Right renal pelvis (tissue), 4 donors: ENCODE data around the gene GSTP1. TPM values are rescaled to one million over a fixed set of nuclear protein-coding genes. Genes with fewer than 3 reads are reported as not detected.
A peak's percentile ranks its signal among the peaks of the same experiment; 100 is the strongest.
"Not testable (repeated sequence)": the region's sequence is repeated elsewhere in the genome, so short reads cannot be mapped to it uniquely, and the experiment has no call there.

Experiments
- DNase-seq, 4 donors: peaks; one replicate each; pipeline ENCODE4 v3.0.0-alpha.2; 2013; ENCODE audit warnings: low read depth in 4 of 4, low spot score in 3 of 4, missing footprints in 1 of 4
- polyA plus RNA-seq, 4 donors: library from polyadenylated mRNA; unstranded; fragments of 120-200 nt; gene quantifications; one replicate each; pipeline ENCODE4 v1.2.1, GENCODE V29; 2013; ENCODE audit not compliant: insufficient read length in 4 of 4

Gene GSTP1
- 1,000 to 10,000 TPM in 1 of 4 donors, 100 to 1,000 TPM in 3; 756 to 1,003 (median 789) TPM for polyA plus RNA-seq

- DNase-seq = peak; percentile 83 to 91 (median 86)
These were observed at the start of gene GSTP1 for GRCh38 chr11:67583247-67584204. Gene GSTP1, plus strand, starts transcription at chr11:67583812. Its CDS starts 32 bp downstream, at chr11:67583844.

- DNase-seq = no peak
These were observed 49.4 kb upstream of the GSTP1 start for GRCh38 chr11:67534070-67534679.

GRCh38 chr11:67535561-67535960, 48.1 kb upstream of the GSTP1 start:
- DNase-seq = no peak

GRCh38 chr11:67538306-67538705, 45.3 kb upstream of the GSTP1 start:
- DNase-seq = no peak

- no peak for DNase-seq
These were observed 44.6 kb upstream of the GSTP1 start for GRCh38 chr11:67538823-67539505.

- DNase-seq = no peak
These were observed 44.1 kb upstream of the GSTP1 start for GRCh38 chr11:67539550-67539949.

GRCh38 chr11:67541198-67541597, 42.4 kb upstream of the GSTP1 start:
- DNase-seq = no peak

- DNase-seq = no peak
These were observed 41.4 kb upstream of the GSTP1 start for GRCh38 chr11:67542169-67542568.

- no peak for DNase-seq
These were observed 40.6 kb upstream of the GSTP1 start for GRCh38 chr11:67542971-67543370.

GRCh38 chr11:67543585-67543984, 40.0 kb upstream of the GSTP1 start:
- no peak for DNase-seq

- peak in 1 of 4 donors; percentile 15 for DNase-seq
These were observed 38.9 kb upstream of the GSTP1 start for GRCh38 chr11:67544616-67545242.

GRCh38 chr11:67545280-67545679, 38.3 kb upstream of the GSTP1 start:
- DNase-seq = peak in 1 of 4 donors; percentile 12

- not testable (repeated sequence) for DNase-seq
These were observed 35.5 kb upstream of the GSTP1 start for GRCh38 chr11:67548112-67548511.

- no peak for DNase-seq
These were observed 35.0 kb upstream of the GSTP1 start for GRCh38 chr11:67548555-67549110.

- no peak for DNase-seq
These were observed 32.5 kb upstream of the GSTP1 start for GRCh38 chr11:67551127-67551526.

- not testable (repeated sequence) for DNase-seq
These were observed 31.9 kb upstream of the GSTP1 start for GRCh38 chr11:67551697-67552096.

- DNase-seq = no peak
These were observed 27.4 kb upstream of the GSTP1 start for GRCh38 chr11:67556244-67556643.

- no peak for DNase-seq
These were observed 25.4 kb upstream of the GSTP1 start for GRCh38 chr11:67558084-67558772.

GRCh38 chr11:67561971-67562619, 21.5 kb upstream of the GSTP1 start:
- no peak for DNase-seq
